ENCODE measurements around the gene UBN2. TPM values are rescaled to one million over a fixed set of nuclear protein-coding genes. Genes with fewer than 3 reads are reported as not detected.

Gene UBN2
- total RNA-seq, 1 donor: 6.5 TPM

DNA sequence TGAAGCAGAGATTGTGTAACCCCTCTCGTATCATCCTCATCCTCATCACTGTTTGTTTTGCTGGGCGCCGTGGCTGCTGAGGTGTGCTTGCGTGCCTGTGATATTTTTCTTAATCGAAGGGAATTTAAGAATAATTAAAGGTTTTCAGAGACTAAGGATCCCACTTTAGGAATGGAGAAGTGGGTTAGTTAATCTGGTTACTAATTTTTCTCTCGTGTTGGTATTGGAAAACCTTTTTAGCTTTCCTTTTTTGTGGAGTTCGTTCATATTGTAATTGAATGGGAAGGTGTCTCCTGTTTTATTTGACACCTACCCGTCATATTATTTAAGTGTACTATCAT, 1.3 kb downstream of the UBN2 start:
- H3K4me3 ChIP-seq (ENCODE audit: low read depth, low read length): peak overlapping the region; percentile 96
- no peak for DNase-seq (ENCODE audit: low read depth)
- TF ChIP-seq, protein P1, sequence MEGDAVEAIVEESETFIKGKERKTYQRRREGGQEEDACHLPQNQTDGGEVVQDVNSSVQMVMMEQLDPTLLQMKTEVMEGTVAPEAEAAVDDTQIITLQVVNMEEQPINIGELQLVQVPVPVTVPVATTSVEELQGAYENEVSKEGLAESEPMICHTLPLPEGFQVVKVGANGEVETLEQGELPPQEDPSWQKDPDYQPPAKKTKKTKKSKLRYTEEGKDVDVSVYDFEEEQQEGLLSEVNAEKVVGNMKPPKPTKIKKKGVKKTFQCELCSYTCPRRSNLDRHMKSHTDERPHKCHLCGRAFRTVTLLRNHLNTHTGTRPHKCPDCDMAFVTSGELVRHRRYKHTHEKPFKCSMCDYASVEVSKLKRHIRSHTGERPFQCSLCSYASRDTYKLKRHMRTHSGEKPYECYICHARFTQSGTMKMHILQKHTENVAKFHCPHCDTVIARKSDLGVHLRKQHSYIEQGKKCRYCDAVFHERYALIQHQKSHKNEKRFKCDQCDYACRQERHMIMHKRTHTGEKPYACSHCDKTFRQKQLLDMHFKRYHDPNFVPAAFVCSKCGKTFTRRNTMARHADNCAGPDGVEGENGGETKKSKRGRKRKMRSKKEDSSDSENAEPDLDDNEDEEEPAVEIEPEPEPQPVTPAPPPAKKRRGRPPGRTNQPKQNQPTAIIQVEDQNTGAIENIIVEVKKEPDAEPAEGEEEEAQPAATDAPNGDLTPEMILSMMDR (IDR thresholded peaks at IDR 0.05; ENCODE audit: insufficient read depth, low read depth, low read length): no peak

DNA sequence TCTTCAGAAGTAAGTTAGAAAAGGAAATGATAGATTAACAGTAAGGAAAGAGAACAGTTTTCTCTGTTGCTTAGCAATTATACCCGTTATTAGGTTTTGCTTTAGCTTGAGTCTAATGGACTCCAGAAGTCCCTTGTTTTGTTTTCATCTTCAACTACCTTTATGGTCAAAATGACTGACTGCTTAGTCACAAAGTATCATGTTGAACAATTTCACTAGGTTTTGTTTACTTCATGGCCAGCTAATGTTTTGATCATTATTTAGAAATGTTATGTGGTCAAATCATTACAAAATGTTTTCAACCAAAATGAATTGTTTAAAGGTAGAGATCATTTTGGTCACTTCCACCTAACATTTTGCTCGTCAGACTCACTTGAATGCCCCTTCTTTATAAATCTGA, 1.9 kb downstream of the UBN2 start:
- H3K4me3 ChIP-seq (ENCODE audit: low read depth, low read length): peak overlapping the region; percentile 96
- TF ChIP-seq, protein P1 (IDR thresholded peaks at IDR 0.05; ENCODE audit: insufficient read depth, low read depth, low read length): no peak
- DNase-seq (ENCODE audit: low read depth): peak; percentile 55

DNA sequence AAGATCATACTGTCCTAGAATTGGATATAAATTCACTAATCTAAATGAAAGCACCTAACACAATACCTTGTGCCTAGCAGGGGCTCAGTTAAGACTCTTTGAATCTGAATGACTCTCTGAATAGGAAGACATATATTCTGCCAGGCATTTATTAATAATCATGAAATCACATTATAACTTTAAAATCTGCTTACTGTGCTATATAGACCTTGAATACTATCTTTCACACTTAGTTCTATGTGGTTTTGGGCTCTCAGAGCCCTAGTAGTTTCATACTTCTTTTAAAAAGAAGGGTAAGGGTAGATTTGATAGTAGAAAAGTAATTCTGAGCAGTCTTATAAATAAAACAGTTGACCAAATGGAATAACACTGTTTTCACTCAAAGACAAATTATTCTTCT, 10.2 kb downstream of the UBN2 start:
- no peak overlapping the region for H3K4me3 ChIP-seq (ENCODE audit: low read depth, low read length)
- TF ChIP-seq, protein P1 (IDR thresholded peaks at IDR 0.05; ENCODE audit: insufficient read depth, low read depth, low read length): no peak
- DNase-seq (ENCODE audit: low read depth): no peak

DNA sequence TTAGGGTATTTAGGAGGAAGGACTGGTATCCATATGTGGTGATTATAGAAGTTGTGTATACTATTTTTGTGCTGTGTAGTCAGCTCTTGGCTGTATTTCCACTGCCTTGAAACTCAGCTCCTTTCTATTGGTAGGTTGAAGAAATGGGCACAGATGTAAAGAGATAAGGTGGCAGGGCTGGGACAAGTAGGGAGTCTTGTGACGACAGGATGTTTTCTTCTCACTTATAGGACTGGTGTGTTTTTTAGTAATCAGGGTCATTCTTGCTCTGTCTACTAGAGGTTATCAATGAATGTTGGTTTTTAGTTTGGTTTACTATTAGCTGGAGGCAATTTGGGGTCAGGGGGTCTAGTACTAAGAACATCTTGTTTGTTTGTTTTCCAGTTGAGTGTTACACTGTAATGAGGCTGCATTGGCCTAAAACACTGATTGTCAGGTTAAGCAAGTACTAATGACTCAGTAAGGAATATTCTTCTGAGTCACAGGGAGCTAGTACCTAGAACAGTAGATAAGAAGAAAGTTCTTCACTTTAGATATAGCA, 11.8 kb downstream of the UBN2 start:
- TF ChIP-seq, protein P1 (IDR thresholded peaks at IDR 0.05; ENCODE audit: insufficient read depth, low read depth, low read length): no peak
- DNase-seq (ENCODE audit: low read depth): peak; percentile 65
- no peak overlapping the region for H3K4me3 ChIP-seq (ENCODE audit: low read depth, low read length)

DNA sequence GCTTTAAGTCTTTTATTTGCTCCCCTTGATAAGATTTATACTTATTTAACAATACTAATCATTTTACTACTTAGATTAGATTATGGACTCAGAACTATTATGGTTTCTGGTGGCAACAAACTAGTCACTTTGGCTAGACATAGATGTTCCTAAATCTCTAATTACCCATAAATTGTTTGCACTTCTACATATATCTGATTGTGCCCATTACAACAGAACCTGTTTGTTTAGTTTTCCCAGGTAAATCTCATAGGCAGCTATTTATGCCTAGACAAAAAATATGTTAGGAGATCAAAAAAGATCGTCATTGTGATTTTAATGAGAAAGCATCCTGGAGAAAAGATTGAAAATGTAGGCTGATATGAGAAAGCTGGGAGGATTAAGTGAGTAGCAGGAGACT, 14.4 kb downstream of the UBN2 start:
- TF ChIP-seq, protein P1 (IDR thresholded peaks at IDR 0.05; ENCODE audit: insufficient read depth, low read depth, low read length): no peak
- no peak for DNase-seq (ENCODE audit: low read depth)
- no peak overlapping the region for H3K4me3 ChIP-seq (ENCODE audit: low read depth, low read length)

DNA sequence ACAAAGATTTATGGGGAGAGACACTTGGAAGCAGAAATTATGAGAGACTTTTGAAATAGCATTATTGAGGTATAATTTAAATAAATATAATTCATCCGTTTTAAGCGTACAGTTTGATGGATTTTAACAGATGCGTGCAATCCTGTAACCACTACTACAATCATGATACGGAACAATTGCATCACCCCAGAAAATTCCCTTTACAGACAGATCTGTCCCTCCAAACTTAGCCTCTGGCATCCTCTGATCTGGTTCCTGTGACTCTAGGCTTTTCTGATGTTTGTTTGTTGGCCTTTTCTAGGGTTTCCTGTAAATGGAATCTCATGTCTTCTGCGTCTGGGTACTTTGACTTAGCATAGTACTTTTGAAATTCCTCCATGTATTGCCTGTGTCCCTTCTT, 15.5 kb downstream of the UBN2 start:
- H3K4me3 ChIP-seq (ENCODE audit: low read depth, low read length): no peak overlapping the region
- TF ChIP-seq, protein P1 (IDR thresholded peaks at IDR 0.05; ENCODE audit: insufficient read depth, low read depth, low read length): no peak
- DNase-seq (ENCODE audit: low read depth): no peak

DNA sequence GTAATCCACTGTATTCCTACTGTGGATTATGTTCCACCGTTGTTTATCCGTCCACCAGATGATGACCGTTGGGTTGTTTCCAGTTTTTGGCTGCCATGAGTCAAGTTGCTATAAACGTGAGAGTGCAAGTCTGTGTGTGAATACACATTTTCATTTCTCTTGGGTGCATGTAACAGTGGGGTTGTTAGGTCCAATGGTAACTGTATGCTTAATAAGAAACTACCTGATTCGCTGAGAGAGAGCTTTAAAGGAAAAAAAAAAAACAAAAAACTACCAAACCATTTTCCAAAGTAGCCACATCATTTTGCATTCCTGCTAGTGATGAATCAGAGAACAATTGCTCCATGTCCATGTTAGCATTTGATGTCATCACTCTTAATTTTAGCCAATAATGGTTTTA, 15.9 kb downstream of the UBN2 start:
- peak; percentile 40 for DNase-seq (ENCODE audit: low read depth)
- no peak overlapping the region for H3K4me3 ChIP-seq (ENCODE audit: low read depth, low read length)
- TF ChIP-seq, protein P1 (IDR thresholded peaks at IDR 0.05; ENCODE audit: insufficient read depth, low read depth, low read length): no peak

Measured in fibroblast of villous mesenchyme (primary cell).